Ovary (tissue), 9 donors: ENCODE data around the gene TNIP1. TPM values are rescaled to one million over a fixed set of nuclear protein-coding genes. Genes with fewer than 3 reads are reported as not detected.

Source experiments
- DNase-seq, 5 donors: peaks; one replicate each; pipeline ENCODE4 v3.0.0-alpha.2; 2019 to 2020
- H3K27ac ChIP-seq, 2 donors: fragments of 200-600 bp; one replicate each; pipeline versions ENCODE4 v1.5.1 to v1.8.0; 2019 to 2022
- H3K27me3 ChIP-seq: fragments of 200-600 bp; one replicate; pipeline ENCODE4 v1.8.0; 2022
- H3K36me3 ChIP-seq: fragments of 200-600 bp; sonication (generic); one replicate; pipeline ENCODE4 v1.5.1; 2019
- H3K4me1 ChIP-seq: one replicate; pipeline ENCODE4 v1.8.1; 2013; ENCODE audit warnings: mild to moderate bottlenecking, moderate library complexity; ENCODE audit not compliant: insufficient read depth
- H3K4me3 ChIP-seq: fragments of 200-600 bp; sonication (generic); one replicate; pipeline ENCODE4 v1.5.1; 2017
- H3K9me3 ChIP-seq, 2 donors: fragments of 200-600 bp in 1 of 2; sonication (generic) in 1 of 2; one replicate each; pipeline versions ENCODE4 v1.5.1 to v1.8.1; 2013 to 2019; ENCODE audit warnings: mild to moderate bottlenecking in 1 of 2, moderate library complexity in 1 of 2
- CTCF ChIP-seq, 3 donors: fragments of 450-650 bp in 2 of 3; fragments of 200-600 bp in 1 of 3; IDR thresholded peaks; one replicate each; pipeline versions ENCODE4 v1.5.1 to v1.8.0; 2016 to 2022; ENCODE audit warnings: antibody characterized with exemption in 3 of 3, mild to moderate bottlenecking in 1 of 3
- EP300 ChIP-seq: sonication (generic); formaldehyde crosslinking; IDR thresholded peaks from one replicate; pipeline ENCODE4 v1.6.1; 2017; ENCODE audit warnings: antibody characterized with exemption
- POLR2A ChIP-seq: fragments of 450-650 bp; IDR thresholded peaks from one replicate; pipeline ENCODE4 v1.6.1; 2017; ENCODE audit warnings: antibody characterized with exemption, mild to moderate bottlenecking, moderate library complexity
- WGBS, 3 donors: extraction: QIAGEN DNeasy Blood & Tissue Kit in 1 of 3; methylation state at CpG; one replicate each; pipeline versions ENCODE4 v1.1.5 to v1.1.7; 2013 to 2017; 5-methylcytosine and 5-hydroxymethylcytosine counted together
- intact Hi-C, 4 donors: fragments of 100-400 bp; cut with DNase I; formaldehyde crosslinking; loops; one replicate each; pipeline versions ENCODE4 v1.11.0 to v1.15.1; 2022 to 2023
- polyA plus RNA-seq, 2 donors: library from polyadenylated mRNA; stranded (reverse); fragments of 200-250 nt in 1 of 2; fragments of 350-450 nt in 1 of 2; fragmentation: Illumina TruSeq in 1 of 2; extraction: RNeasy Lipid Tissue Mini Kit (QIAGEN cat#74804) in 1 of 2; gene quantifications; one replicate each; pipeline ENCODE4 v1.2.3, GENCODE V29; 2013 to 2014
- total RNA-seq, 7 donors: library from RNA; depleted of rRNA in 2 of 7; stranded (reverse); fragments of >200 nt in 2 of 7; fragmentation: NEBNext Ultra II Directional in 3 of 7; extraction: Animal tissue kit (Norgen Biotek cat#: 25700) in 3 of 7; gene quantifications; one replicate each; pipeline versions ENCODE4 v1.1.0 to v1.2.4, GENCODE V29; 2016 to 2023
- donor health status: DM: no; HTN: no; CAD: no; lungs with moderate emphysema.
- donor health status: DM: no; HTN: no; CAD: no.
- donor health status: Bipolar disorder and iron deficiency.
- donor health status: DM: yes; HTN: yes; CAD: no.
- donor health status: DM: no; HTN: no; CAD: no.
- donor health status: DM: yes; HTN: yes; CAD: no.

TNIP1 gene
- total and polyA plus RNA-seq, 9 donors = 39.4 to 89.7 (median 60.6) TPM

- WGBS, 3 donors = 17 to 33% (median 24%) methylated on average over 17 of the region's 17 CpGs
- Histone ChIP-seq H3K4me1 (peaks cover 27% of the 10 kb centered on the region), H3K27me3 (no peaks in the 10 kb centered on the region), H3K9me3 (no peaks in the 10 kb centered on the region), H3K36me3 (no peaks in the 10 kb centered on the region), H3K4me3 (no peak overlapping the region), H3K27ac (peak overlapping the region; percentile 6 to 21)
- intact Hi-C loops = no loop called here
- TF ChIP-seq CTCF (IDR thresholded peaks at IDR 0.05) = no peak
- no peak for TF ChIP-seq POLR2A
- no peak for TF ChIP-seq EP300
- peak in 3 of 5 donors; percentile 62 to 69 (median 67) for DNase-seq
Observed at GRCh38 chr5:151063142-151063989, 17.5 kb downstream of the TNIP1 start.

DNA sequence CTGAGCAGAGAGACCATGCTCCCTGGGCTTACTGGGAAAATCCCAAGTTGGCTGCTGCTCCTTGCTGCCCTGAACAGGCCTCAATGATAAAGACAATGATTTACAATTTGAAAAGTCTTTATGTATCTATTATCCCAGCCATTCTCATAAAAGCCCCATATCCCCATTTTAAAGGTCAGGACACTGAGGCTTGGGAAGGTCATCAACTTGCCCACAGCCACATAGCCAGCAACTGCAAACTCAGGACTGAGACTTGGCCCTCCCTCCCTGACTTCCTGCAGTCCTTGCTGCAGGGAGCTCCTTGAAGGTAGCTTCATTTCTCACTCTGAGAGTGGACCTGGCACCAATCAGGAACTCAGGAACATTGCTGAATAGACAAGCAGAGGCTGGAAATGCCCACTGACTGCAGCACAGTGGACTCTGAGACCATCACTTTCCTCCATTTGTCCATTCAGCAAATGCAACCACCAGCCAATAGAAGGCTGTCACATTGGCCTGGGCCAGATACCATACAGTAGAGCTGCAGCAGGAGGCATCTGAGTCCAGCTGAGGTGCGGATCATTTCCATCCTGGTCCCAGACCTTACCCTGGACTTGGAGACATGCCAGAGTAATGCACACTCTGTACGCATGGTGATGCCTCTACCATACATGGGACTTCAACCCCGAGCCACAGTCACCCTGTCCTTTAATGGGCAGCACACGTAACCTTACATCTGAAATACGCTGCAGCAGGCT lies 18.3 kb downstream of the TNIP1 start:
- intact Hi-C loops = no loop called here
- H3K4me1 ChIP-seq = peaks cover 20% of the 10 kb centered on the region
- no peaks in the 10 kb centered on the region for H3K9me3 ChIP-seq
- H3K4me3 ChIP-seq = no peak overlapping the region
- DNase-seq = no peak
- H3K36me3 ChIP-seq = no peaks in the 10 kb centered on the region
- TF ChIP-seq CTCF (IDR thresholded peaks at IDR 0.05) (no peak), POLR2A (no peak), EP300 (no peak)
- 84 to 95% (median 90%) methylated on average over 5 of the region's 5 CpGs for WGBS, 3 donors
- H3K27me3 ChIP-seq = no peaks in the 10 kb centered on the region
- H3K27ac ChIP-seq = no peak overlapping the region

- 78 to 91% (median 85%) methylated on average over 6 of the region's 6 CpGs for WGBS, 3 donors
- DNase-seq = no peak
- no peak overlapping the region for H3K27ac ChIP-seq
- intact Hi-C loops = no loop called here
- no peaks in the 10 kb centered on the region for H3K27me3 ChIP-seq
- H3K4me1 ChIP-seq = peaks cover 17% of the 10 kb centered on the region
- no peak overlapping the region for H3K4me3 ChIP-seq
- H3K9me3 ChIP-seq = no peaks in the 10 kb centered on the region
- H3K36me3 ChIP-seq = no peaks in the 10 kb centered on the region
- TF ChIP-seq EP300 = no peak
- TF ChIP-seq POLR2A = no peak
- no peak for TF ChIP-seq CTCF (IDR thresholded peaks at IDR 0.05)
Observed at GRCh38 chr5:151060742-151061141, 20.1 kb downstream of the TNIP1 start.

DNA sequence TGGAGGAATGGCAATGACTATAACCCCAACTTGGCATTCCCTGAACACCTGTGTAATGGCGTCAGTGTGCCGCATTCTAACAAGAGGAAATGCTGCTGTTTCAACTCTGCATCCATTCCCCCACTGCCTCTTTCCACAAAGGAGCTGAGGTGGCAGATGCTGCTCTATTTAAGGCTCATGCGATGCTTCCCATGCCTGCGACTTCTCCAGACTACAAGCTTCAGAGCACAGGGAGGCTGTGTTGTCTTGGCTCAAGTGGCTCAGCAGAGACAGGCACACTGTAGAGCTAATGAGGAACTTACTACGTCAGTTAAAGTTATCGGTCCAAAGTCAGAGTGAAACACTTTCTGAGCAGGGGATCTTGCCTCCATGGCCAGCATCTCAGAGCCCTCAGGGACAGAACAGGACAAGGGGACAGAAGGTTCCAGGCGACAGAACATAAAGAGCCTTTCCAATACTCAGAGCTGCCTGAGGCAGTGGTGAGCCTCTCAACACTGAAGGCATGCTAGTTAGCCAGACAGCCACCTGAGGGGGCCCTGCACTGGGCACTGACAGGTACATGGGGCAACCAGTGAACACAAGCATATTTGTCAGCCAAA lies 21.8 kb downstream of the TNIP1 start:
- Histone ChIP-seq H3K27ac (no peak overlapping the region), H3K27me3 (no peaks in the 10 kb centered on the region), H3K36me3 (no peaks in the 10 kb centered on the region), H3K9me3 (no peaks in the 10 kb centered on the region), H3K4me3 (no peak overlapping the region), H3K4me1 (peaks cover 13% of the 10 kb centered on the region)
- intact Hi-C loops = loop anchor here in 2 of 4 donors (2.0 to 10.0 kb wide), 2 partner anchors 48 to 106 kb away; no protein-coding TSS in a partner anchor
- TF ChIP-seq CTCF (IDR thresholded peaks at IDR 0.05) (no peak), POLR2A (no peak), EP300 (no peak)
- 92 to 95% (median 95%) methylated on average over 7 of the region's 7 CpGs for WGBS, 3 donors
- DNase-seq = no peak
